8988T (cell line): Measurements from ENCODE around the gene RPS19BP1.
A peak's percentile ranks its signal among the peaks of the same experiment; 100 is the strongest.

ENCODE experiments used
- DNase-seq: peaks from one replicate; pipeline ENCODE4 v3.0.0; 2011

RPS19BP1 gene

GRCh38 chr22:39488563-39489083, 43.9 kb downstream of the RPS19BP1 start:
- DNase-seq = peak; percentile 4

GRCh38 chr22:39487826-39488520, 44.6 kb downstream of the RPS19BP1 start:
- DNase-seq = peak; percentile 14

GRCh38 chr22:39486951-39487825, 45.4 kb downstream of the RPS19BP1 start:
- DNase-seq = peak; percentile 37

- peak; percentile 10 for DNase-seq
Observed at GRCh38 chr22:39482768-39483167, 49.8 kb downstream of the RPS19BP1 start.

GRCh38 chr22:39481595-39481994, 51.0 kb downstream of the RPS19BP1 start:
- DNase-seq = no peak

GRCh38 chr22:39481054-39481453, 51.5 kb downstream of the RPS19BP1 start:
- DNase-seq = no peak

GRCh38 chr22:39480557-39480956, 52.0 kb downstream of the RPS19BP1 start:
- DNase-seq = no peak

GRCh38 chr22:39479254-39479653, 53.3 kb downstream of the RPS19BP1 start:
- no peak for DNase-seq
